Measurements from ENCODE around the gene FGG.

DNA sequence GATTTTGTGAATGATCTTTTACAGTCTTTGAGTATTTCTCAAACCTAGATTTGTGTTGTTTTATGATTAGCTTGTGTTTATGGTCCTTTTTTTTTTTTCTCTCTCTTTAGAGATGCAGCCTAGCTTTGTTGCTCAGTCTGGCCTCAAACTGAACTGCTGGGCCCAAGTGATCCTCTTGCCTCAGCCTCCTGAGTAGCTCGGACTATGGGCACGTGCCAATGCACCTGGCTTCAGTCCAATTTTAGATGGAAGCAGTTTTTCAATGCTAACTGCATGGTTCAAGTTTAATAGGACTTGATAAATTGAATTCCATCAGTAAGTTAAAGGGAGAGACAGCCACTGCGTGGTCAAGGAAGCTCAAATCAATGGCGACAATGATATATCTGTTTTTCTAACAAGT lies 3.8 kb upstream of the FGG start:
- TF ChIP-seq, protein P1, sequence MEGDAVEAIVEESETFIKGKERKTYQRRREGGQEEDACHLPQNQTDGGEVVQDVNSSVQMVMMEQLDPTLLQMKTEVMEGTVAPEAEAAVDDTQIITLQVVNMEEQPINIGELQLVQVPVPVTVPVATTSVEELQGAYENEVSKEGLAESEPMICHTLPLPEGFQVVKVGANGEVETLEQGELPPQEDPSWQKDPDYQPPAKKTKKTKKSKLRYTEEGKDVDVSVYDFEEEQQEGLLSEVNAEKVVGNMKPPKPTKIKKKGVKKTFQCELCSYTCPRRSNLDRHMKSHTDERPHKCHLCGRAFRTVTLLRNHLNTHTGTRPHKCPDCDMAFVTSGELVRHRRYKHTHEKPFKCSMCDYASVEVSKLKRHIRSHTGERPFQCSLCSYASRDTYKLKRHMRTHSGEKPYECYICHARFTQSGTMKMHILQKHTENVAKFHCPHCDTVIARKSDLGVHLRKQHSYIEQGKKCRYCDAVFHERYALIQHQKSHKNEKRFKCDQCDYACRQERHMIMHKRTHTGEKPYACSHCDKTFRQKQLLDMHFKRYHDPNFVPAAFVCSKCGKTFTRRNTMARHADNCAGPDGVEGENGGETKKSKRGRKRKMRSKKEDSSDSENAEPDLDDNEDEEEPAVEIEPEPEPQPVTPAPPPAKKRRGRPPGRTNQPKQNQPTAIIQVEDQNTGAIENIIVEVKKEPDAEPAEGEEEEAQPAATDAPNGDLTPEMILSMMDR (IDR thresholded peaks at IDR 0.05) = no peak
- TF ChIP-seq ZFX (IDR thresholded peaks at IDR 0.05; ENCODE audit: borderline replicate concordance) = no peak

Data from 22Rv1 (cell line).